SH-SY5Y (cell line): ENCODE results near the gene CNPY4.

Source experiments
- GATA2 ChIP-seq: IDR thresholded peaks from 2 replicates; pipeline ENCODE4 v1.6.1; 2011; ENCODE audit warnings: mild to moderate bottlenecking, low read depth, low read length
- GATA3 ChIP-seq: IDR thresholded peaks from 2 replicates; pipeline ENCODE4 v1.6.1; 2011; ENCODE audit warnings: low read depth, mild to moderate bottlenecking, low read length, moderate library complexity

DNA sequence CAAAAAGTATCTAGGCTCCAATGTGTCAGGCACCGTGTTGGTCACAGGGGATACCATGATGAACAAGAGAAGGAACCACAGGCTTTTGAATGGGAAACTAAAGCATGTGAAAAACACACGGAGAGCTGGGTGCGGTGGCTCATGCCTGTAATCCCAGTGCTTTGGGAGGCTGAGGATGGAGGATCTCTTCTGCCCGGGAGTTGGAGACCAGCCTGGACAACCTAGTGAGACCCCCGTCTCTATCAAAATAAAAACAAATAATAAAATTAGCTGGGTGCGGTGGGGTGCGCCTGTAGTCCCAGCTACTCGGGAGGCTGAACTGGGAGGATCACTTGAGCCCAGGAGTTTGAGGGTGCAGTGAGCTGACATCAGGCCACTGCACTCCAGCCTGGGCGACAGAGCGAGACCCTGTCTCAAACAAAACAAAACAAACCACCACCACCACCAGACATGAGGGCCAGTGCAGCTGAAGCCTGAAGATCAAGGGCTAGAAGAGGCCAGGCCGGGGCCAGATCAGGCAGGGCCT, 31.3 kb upstream of the CNPY4 start:
- no peak for TF ChIP-seq GATA2
- TF ChIP-seq GATA3 = no peak
